ENCODE results near the gene PIAS3. TPM values are rescaled to one million over a fixed set of nuclear protein-coding genes. Genes with fewer than 3 reads are reported as not detected.

Gene PIAS3
- total RNA-seq, 1 donor from 2014 or later = 35.1 TPM

GRCh38 chr1:145874646-145875045, 15.8 kb upstream of the PIAS3 start:
- no peak for DNase-seq (ENCODE audit: low read depth, low spot score)
- TF ChIP-seq, protein P1, sequence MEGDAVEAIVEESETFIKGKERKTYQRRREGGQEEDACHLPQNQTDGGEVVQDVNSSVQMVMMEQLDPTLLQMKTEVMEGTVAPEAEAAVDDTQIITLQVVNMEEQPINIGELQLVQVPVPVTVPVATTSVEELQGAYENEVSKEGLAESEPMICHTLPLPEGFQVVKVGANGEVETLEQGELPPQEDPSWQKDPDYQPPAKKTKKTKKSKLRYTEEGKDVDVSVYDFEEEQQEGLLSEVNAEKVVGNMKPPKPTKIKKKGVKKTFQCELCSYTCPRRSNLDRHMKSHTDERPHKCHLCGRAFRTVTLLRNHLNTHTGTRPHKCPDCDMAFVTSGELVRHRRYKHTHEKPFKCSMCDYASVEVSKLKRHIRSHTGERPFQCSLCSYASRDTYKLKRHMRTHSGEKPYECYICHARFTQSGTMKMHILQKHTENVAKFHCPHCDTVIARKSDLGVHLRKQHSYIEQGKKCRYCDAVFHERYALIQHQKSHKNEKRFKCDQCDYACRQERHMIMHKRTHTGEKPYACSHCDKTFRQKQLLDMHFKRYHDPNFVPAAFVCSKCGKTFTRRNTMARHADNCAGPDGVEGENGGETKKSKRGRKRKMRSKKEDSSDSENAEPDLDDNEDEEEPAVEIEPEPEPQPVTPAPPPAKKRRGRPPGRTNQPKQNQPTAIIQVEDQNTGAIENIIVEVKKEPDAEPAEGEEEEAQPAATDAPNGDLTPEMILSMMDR (conservative IDR thresholded peaks at IDR 0.05) = no peak
- Mint-ChIP-seq H3K9me3 (no peaks in the 10 kb centered on the region), H3K27ac (ENCODE audit: unreplicated experiment) (no peak overlapping the region), H3K27me3 (ENCODE audit: low read depth) (peaks cover 28% of the 10 kb centered on the region), H3K4me1 (no peaks in the 10 kb centered on the region), H3K36me3 (ENCODE audit: low read depth) (no peaks in the 10 kb centered on the region), H3K4me3 (no peak overlapping the region)

- Mint-ChIP-seq H3K27ac (ENCODE audit: unreplicated experiment) (no peak overlapping the region), H3K27me3 (ENCODE audit: low read depth) (peaks cover 28% of the 10 kb centered on the region), H3K36me3 (ENCODE audit: low read depth) (no peaks in the 10 kb centered on the region), H3K4me1 (no peaks in the 10 kb centered on the region), H3K4me3 (no peak overlapping the region), H3K9me3 (no peaks in the 10 kb centered on the region)
- no peak for DNase-seq (ENCODE audit: low read depth, low spot score)
- TF ChIP-seq, protein P1 (conservative IDR thresholded peaks at IDR 0.05) = no peak
These were observed 13.4 kb upstream of the PIAS3 start for GRCh38 chr1:145871994-145872924.

GRCh38 chr1:145868232-145868631, 9.4 kb upstream of the PIAS3 start:
- TF ChIP-seq, protein P1 (conservative IDR thresholded peaks at IDR 0.05) = no peak
- Mint-ChIP-seq H3K4me3 (peak overlapping the region; percentile 5), H3K27me3 (ENCODE audit: low read depth) (peaks cover 50% of the 10 kb centered on the region), H3K4me1 (no peaks in the 10 kb centered on the region), H3K36me3 (ENCODE audit: low read depth) (no peaks in the 10 kb centered on the region), H3K9me3 (no peaks in the 10 kb centered on the region), H3K27ac (ENCODE audit: unreplicated experiment) (peak overlapping the region; percentile 5)
- DNase-seq (ENCODE audit: low read depth, low spot score) = no peak

DNA sequence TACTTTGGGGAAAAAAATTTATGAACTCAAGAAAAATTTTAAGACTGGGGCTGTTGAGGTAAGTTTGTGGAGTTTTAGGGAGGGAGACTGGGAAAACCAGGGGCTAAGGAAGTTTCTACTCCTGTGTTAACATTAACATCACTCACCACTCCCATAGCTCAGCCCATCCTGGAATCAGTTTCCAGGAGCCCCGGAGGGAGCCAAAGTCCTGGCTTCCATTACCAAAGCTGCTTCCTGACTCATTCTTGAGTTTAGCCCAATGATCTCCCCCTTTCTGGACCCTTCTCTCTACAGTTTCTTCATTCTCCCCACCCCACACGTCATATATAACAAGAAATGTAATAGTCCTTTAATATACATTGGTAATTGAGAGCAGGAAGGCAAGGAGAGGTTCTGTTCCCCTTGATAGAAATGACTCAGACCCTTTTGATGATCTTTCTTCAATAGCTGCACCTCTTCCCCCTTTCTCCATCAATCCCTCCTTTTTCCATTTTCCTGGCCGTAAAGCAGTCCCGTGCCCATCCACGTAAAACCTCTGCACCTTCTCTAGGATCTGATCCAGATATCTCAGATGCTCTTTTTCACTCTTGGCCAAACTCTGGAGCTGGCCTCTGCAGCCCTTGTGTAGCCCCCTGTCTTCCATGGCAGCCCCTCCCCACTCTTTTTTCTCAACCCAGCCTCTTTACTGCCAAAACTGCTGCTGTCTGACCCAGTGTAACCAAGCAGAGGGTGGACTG, 4.6 kb upstream of the PIAS3 start:
- DNase-seq (ENCODE audit: low read depth, low spot score) = no peak
- peaks cover under 1% of the 10 kb centered on the region for H3K4me1 Mint-ChIP-seq
- peak overlapping the region; percentile 41 for H3K4me3 Mint-ChIP-seq
- TF ChIP-seq, protein P1 (conservative IDR thresholded peaks at IDR 0.05) = no peak
- H3K9me3 Mint-ChIP-seq = no peaks in the 10 kb centered on the region
- peaks cover 52% of the 10 kb centered on the region for H3K27me3 Mint-ChIP-seq (ENCODE audit: low read depth)
- no peaks in the 10 kb centered on the region for H3K36me3 Mint-ChIP-seq (ENCODE audit: low read depth)
- H3K27ac Mint-ChIP-seq (ENCODE audit: unreplicated experiment) = no peak overlapping the region

- Mint-ChIP-seq H3K4me1 (peaks cover 10% of the 10 kb centered on the region), H3K4me3 (peak overlapping the region; percentile 97), H3K27ac (ENCODE audit: unreplicated experiment) (peak overlapping the region; percentile 93), H3K36me3 (ENCODE audit: low read depth) (peaks cover 15% of the 10 kb centered on the region), H3K27me3 (ENCODE audit: low read depth) (peaks cover 15% of the 10 kb centered on the region), H3K9me3 (no peaks in the 10 kb centered on the region)
- TF ChIP-seq, protein P1 (conservative IDR thresholded peaks at IDR 0.05) = peak; percentile 20
- DNase-seq (ENCODE audit: low read depth, low spot score) = peak; percentile 75
These were observed 676 bp upstream of the PIAS3 start for GRCh38 chr1:145859491-145860023.

Data from neural crest cell (in vitro differentiated cells).